ENCODE results near the gene RAB6A. TPM values are rescaled to one million over a fixed set of nuclear protein-coding genes. Genes with fewer than 3 reads are reported as not detected.

Gene RAB6A
- total and polyA plus RNA-seq, 2 of the 8 experiments (the other 6 are each of a cell fraction or from before 2014, with no cell fraction given), result 24.4 to 88.6 TPM

- TF ChIP-seq, protein P1, sequence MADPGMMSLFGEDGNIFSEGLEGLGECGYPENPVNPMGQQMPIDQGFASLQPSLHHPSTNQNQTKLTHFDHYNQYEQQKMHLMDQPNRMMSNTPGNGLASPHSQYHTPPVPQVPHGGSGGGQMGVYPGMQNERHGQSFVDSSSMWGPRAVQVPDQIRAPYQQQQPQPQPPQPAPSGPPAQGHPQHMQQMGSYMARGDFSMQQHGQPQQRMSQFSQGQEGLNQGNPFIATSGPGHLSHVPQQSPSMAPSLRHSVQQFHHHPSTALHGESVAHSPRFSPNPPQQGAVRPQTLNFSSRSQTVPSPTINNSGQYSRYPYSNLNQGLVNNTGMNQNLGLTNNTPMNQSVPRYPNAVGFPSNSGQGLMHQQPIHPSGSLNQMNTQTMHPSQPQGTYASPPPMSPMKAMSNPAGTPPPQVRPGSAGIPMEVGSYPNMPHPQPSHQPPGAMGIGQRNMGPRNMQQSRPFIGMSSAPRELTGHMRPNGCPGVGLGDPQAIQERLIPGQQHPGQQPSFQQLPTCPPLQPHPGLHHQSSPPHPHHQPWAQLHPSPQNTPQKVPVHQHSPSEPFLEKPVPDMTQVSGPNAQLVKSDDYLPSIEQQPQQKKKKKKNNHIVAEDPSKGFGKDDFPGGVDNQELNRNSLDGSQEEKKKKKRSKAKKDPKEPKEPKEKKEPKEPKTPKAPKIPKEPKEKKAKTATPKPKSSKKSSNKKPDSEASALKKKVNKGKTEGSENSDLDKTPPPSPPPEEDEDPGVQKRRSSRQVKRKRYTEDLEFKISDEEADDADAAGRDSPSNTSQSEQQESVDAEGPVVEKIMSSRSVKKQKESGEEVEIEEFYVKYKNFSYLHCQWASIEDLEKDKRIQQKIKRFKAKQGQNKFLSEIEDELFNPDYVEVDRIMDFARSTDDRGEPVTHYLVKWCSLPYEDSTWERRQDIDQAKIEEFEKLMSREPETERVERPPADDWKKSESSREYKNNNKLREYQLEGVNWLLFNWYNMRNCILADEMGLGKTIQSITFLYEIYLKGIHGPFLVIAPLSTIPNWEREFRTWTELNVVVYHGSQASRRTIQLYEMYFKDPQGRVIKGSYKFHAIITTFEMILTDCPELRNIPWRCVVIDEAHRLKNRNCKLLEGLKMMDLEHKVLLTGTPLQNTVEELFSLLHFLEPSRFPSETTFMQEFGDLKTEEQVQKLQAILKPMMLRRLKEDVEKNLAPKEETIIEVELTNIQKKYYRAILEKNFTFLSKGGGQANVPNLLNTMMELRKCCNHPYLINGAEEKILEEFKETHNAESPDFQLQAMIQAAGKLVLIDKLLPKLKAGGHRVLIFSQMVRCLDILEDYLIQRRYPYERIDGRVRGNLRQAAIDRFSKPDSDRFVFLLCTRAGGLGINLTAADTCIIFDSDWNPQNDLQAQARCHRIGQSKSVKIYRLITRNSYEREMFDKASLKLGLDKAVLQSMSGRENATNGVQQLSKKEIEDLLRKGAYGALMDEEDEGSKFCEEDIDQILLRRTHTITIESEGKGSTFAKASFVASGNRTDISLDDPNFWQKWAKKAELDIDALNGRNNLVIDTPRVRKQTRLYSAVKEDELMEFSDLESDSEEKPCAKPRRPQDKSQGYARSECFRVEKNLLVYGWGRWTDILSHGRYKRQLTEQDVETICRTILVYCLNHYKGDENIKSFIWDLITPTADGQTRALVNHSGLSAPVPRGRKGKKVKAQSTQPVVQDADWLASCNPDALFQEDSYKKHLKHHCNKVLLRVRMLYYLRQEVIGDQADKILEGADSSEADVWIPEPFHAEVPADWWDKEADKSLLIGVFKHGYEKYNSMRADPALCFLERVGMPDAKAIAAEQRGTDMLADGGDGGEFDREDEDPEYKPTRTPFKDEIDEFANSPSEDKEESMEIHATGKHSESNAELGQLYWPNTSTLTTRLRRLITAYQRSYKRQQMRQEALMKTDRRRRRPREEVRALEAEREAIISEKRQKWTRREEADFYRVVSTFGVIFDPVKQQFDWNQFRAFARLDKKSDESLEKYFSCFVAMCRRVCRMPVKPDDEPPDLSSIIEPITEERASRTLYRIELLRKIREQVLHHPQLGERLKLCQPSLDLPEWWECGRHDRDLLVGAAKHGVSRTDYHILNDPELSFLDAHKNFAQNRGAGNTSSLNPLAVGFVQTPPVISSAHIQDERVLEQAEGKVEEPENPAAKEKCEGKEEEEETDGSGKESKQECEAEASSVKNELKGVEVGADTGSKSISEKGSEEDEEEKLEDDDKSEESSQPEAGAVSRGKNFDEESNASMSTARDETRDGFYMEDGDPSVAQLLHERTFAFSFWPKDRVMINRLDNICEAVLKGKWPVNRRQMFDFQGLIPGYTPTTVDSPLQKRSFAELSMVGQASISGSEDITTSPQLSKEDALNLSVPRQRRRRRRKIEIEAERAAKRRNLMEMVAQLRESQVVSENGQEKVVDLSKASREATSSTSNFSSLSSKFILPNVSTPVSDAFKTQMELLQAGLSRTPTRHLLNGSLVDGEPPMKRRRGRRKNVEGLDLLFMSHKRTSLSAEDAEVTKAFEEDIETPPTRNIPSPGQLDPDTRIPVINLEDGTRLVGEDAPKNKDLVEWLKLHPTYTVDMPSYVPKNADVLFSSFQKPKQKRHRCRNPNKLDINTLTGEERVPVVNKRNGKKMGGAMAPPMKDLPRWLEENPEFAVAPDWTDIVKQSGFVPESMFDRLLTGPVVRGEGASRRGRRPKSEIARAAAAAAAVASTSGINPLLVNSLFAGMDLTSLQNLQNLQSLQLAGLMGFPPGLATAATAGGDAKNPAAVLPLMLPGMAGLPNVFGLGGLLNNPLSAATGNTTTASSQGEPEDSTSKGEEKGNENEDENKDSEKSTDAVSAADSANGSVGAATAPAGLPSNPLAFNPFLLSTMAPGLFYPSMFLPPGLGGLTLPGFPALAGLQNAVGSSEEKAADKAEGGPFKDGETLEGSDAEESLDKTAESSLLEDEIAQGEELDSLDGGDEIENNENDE (IDR thresholded peaks at IDR 0.05; ENCODE audit: insufficient replicate concordance, low read length), result no peak
- no peak for TF ChIP-seq HDAC2 (IDR thresholded peaks at IDR 0.05; ENCODE audit: borderline replicate concordance in 1 of 2, low read depth in 2 of 2, low read length in 2 of 2)
- no peak for TF ChIP-seq ASH2L (IDR thresholded peaks at IDR 0.05; ENCODE audit: low read length)
These were observed 55.8 kb downstream of the RAB6A start (continued) for GRCh38 chr11:73705053-73705452.

Data from H1 (cell line).